GM06990 (cell line): ENCODE data around the gene EXD3.
"Not testable (repeated sequence)": the region's sequence is repeated elsewhere in the genome, so short reads cannot be mapped to it uniquely, and the experiment has no call there.

Experiments used
- DNase-seq: peaks from one replicate; pipeline ENCODE4 v3.0.0-alpha.2; 2011; ENCODE audit not compliant: insufficient read length; ENCODE audit errors: extremely low read depth
- H3K27me3 ChIP-seq: replicated peaks from 2 replicates; pipeline ENCODE4 v1.6.0; 2011; ENCODE audit warnings: low read length; ENCODE audit not compliant: control insufficient read depth, insufficient read depth
- H3K36me3 ChIP-seq: 2 replicates; pipeline ENCODE4 v1.5.1; 2011; ENCODE audit warnings: low read length; ENCODE audit not compliant: control insufficient read depth, insufficient read depth
- H3K4me3 ChIP-seq: replicated peaks from 2 replicates; pipeline ENCODE4 v1.5.1; 2011; ENCODE audit warnings: low read depth, mild to moderate bottlenecking, control low read depth, low read length
- CTCF ChIP-seq: IDR thresholded peaks from 2 replicates; pipeline ENCODE4 v1.5.1; 2011; ENCODE audit warnings: low read length, control low read depth, mild to moderate bottlenecking, inconsistent platforms; ENCODE audit not compliant: insufficient read depth, poor library complexity, severe bottlenecking

The EXD3 gene

GRCh38 chr9:137380606-137381005 is 42.4 kb downstream of the EXD3 start:
- Histone ChIP-seq H3K27me3 (no peaks in the 10 kb centered on the region), H3K36me3 (no peaks in the 10 kb centered on the region), H3K4me3 (no peak overlapping the region)
- DNase-seq, result no peak
- no peak for TF ChIP-seq CTCF

GRCh38 chr9:137380171-137380570 is 42.8 kb downstream of the EXD3 start:
- H3K36me3 ChIP-seq, result no peaks in the 10 kb centered on the region
- no peaks in the 10 kb centered on the region for H3K27me3 ChIP-seq
- TF ChIP-seq CTCF, result no peak
- no peak overlapping the region for H3K4me3 ChIP-seq
- no peak for DNase-seq

- TF ChIP-seq CTCF, result no peak
- no peak for DNase-seq
- H3K36me3 ChIP-seq, result no peaks in the 10 kb centered on the region
Observed at GRCh38 chr9:137379761-137380161, 43.2 kb downstream of the EXD3 start.

GRCh38 chr9:137378688-137379410 is 44.1 kb downstream of the EXD3 start:
- not testable (repeated sequence) for H3K36me3 ChIP-seq, H3K27me3 ChIP-seq, DNase-seq, H3K4me3 ChIP-seq

More at GRCh38 chr9:137379761-137380161, 43.2 kb downstream of the EXD3 start:
- H3K27me3 ChIP-seq, result no peaks in the 10 kb centered on the region
- H3K4me3 ChIP-seq, result no peak overlapping the region

GRCh38 chr9:137376386-137376785 is 46.6 kb downstream of the EXD3 start:
- H3K27me3 ChIP-seq, result no peaks in the 10 kb centered on the region
- H3K4me3 ChIP-seq, result no peak overlapping the region
- DNase-seq, result no peak
- H3K36me3 ChIP-seq, result no peaks in the 10 kb centered on the region
- TF ChIP-seq CTCF, result no peak

- TF ChIP-seq CTCF, result no peak
- Histone ChIP-seq H3K27me3 (no peaks in the 10 kb centered on the region), H3K36me3 (no peaks in the 10 kb centered on the region), H3K4me3 (no peak overlapping the region)
- no peak for DNase-seq
Observed at GRCh38 chr9:137375321-137376058, 47.5 kb downstream of the EXD3 start.
